ENCODE results near the gene TBC1D22A. TPM values are rescaled to one million over a fixed set of nuclear protein-coding genes. Genes with fewer than 3 reads are reported as not detected.
A peak's percentile ranks its signal among the peaks of the same experiment; 100 is the strongest.

Gene TBC1D22A
- total and polyA plus RNA-seq, 2 donors, result 11.8 to 25.7 TPM

GRCh38 chr22:47105085-47105484, 342.6 kb downstream of the TBC1D22A start:
- WGBS, result 95% methylated on average over 4 of the region's 4 CpGs
- H3K36me3 ChIP-seq (ENCODE audit: control insufficient read depth in 2 of 2, insufficient read depth in 2 of 2, low read length in 1 of 2), result peaks cover 2 to 3% of the 10 kb centered on the region in 2 donors
- H3K4me1 ChIP-seq (ENCODE audit: control insufficient read depth in 2 of 2, insufficient read depth in 2 of 2, low read length in 2 of 2), result no peaks in the 10 kb centered on the region
- no peak overlapping the region for H3K27ac ChIP-seq (ENCODE audit: low read depth in 1 of 2, low read length in 1 of 2)
- no peaks in the 10 kb centered on the region for H3K27me3 ChIP-seq (ENCODE audit: control insufficient read depth in 2 of 2, insufficient read depth in 1 of 2, low read length in 1 of 2)
- H3K9me3 ChIP-seq (ENCODE audit: control insufficient read depth in 2 of 2, insufficient read depth in 1 of 2, low read length in 1 of 2), result no peaks in the 10 kb centered on the region
- no peak for DNase-seq (ENCODE audit: low read depth in 6 of 9, low spot score in 9 of 9)
- H3K4me3 ChIP-seq (ENCODE audit: low read length in 2 of 2), result no peak overlapping the region

DNA sequence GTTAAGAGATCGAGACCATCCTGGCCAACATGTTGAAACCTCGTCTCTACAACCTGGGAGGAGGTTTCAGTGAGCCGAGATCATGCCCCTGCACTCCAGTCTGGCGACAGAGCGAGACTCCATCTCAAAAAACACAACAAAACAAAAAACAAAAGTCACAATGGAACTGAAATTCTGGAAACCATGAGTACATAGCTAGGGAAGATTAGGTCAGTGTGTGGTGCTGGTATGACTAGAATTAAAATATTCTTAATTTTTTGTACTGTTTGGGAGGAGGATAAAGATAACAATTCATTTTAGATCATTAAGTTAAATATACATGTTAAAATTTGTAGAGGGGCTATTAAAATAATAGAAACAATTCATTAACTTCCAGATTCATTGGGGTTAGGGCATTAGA, 344.4 kb downstream of the TBC1D22A start:
- WGBS, result 97% methylated on average over 5 of the region's 5 CpGs
- no peaks in the 10 kb centered on the region for H3K9me3 ChIP-seq (ENCODE audit: control insufficient read depth in 2 of 2, insufficient read depth in 1 of 2, low read length in 1 of 2)
- no peak overlapping the region for H3K4me3 ChIP-seq (ENCODE audit: low read length in 2 of 2)
- no peak overlapping the region for H3K27ac ChIP-seq (ENCODE audit: low read depth in 1 of 2, low read length in 1 of 2)
- DNase-seq (ENCODE audit: low read depth in 6 of 9, low spot score in 9 of 9), result no peak
- peaks cover 0 to 6% of the 10 kb centered on the region in 2 donors for H3K36me3 ChIP-seq (ENCODE audit: control insufficient read depth in 2 of 2, insufficient read depth in 2 of 2, low read length in 1 of 2)
- H3K4me1 ChIP-seq (ENCODE audit: control insufficient read depth in 2 of 2, insufficient read depth in 2 of 2, low read length in 2 of 2), result no peaks in the 10 kb centered on the region
- H3K27me3 ChIP-seq (ENCODE audit: control insufficient read depth in 2 of 2, insufficient read depth in 1 of 2, low read length in 1 of 2), result no peaks in the 10 kb centered on the region

DNA sequence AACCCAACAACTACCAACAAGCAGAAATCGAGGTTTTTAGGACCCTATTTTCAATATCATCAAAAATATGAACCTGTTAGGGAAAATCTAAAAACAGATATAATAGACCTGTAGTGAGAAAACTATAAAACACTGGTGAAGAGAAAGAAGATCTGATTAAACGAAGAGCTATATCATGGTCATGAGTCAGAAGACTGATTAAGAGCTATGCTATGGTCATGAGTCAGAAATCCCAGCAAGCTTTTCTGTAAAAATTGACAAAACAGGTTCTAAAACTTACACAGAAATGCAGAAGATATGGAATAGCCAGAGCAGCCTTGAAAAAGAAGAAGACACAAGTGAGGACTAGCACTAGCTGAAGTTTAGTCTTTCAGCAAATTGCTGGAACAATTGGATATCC, 345.0 kb downstream of the TBC1D22A start:
- Histone ChIP-seq H3K9me3 (ENCODE audit: control insufficient read depth in 2 of 2, insufficient read depth in 1 of 2, low read length in 1 of 2) (no peaks in the 10 kb centered on the region), H3K27ac (ENCODE audit: low read depth in 1 of 2, low read length in 1 of 2) (no peak overlapping the region), H3K4me3 (ENCODE audit: low read length in 2 of 2) (no peak overlapping the region), H3K4me1 (ENCODE audit: control insufficient read depth in 2 of 2, insufficient read depth in 2 of 2, low read length in 2 of 2) (peaks cover 0 to 4% of the 10 kb centered on the region in 2 donors), H3K27me3 (ENCODE audit: control insufficient read depth in 2 of 2, insufficient read depth in 1 of 2, low read length in 1 of 2) (no peaks in the 10 kb centered on the region), H3K36me3 (ENCODE audit: control insufficient read depth in 2 of 2, insufficient read depth in 2 of 2, low read length in 1 of 2) (peaks cover 3 to 5% of the 10 kb centered on the region in 2 donors)
- WGBS, result 98% methylated on average over 2 of the region's 2 CpGs
- DNase-seq (ENCODE audit: low read depth in 6 of 9, low spot score in 9 of 9), result no peak

DNA sequence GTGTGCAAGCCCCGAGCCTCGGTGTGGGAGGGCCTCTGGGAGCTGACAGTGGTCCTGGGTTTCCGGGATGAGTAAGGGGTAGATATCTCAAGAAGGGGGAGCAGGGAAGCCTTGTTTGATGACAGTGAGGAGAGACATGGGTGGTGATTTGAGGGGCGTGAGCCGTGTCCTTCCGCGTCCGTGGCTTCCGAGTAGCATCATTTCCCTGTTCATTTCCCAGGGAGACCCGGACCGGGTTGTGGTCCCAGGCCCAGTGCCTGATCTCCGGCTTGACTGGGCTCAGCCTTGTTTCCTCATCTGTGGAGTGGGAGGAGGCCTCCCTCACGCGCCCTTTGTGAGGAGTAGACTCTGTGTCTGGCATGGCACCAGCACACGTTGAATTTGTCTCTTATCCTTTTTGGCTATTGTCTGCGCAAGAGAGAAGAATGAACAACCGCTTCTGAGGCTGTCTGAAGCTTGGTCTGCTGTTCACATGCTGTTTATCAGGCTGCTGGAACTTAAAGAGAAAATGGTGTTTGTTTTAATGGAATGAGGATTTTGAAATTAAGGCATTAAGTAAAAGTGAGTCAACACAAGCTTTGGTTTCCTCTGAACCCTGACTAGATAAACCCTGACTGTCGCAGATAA, 348.5 kb downstream of the TBC1D22A start:
- Histone ChIP-seq H3K4me1 (ENCODE audit: control insufficient read depth in 2 of 2, insufficient read depth in 2 of 2, low read length in 2 of 2) (peaks cover 0 to 16% of the 10 kb centered on the region in 2 donors), H3K27me3 (ENCODE audit: control insufficient read depth in 2 of 2, insufficient read depth in 1 of 2, low read length in 1 of 2) (no peaks in the 10 kb centered on the region), H3K36me3 (ENCODE audit: control insufficient read depth in 2 of 2, insufficient read depth in 2 of 2, low read length in 1 of 2) (peaks cover 4 to 9% of the 10 kb centered on the region in 2 donors), H3K9me3 (ENCODE audit: control insufficient read depth in 2 of 2, insufficient read depth in 1 of 2, low read length in 1 of 2) (no peaks in the 10 kb centered on the region), H3K27ac (ENCODE audit: low read depth in 1 of 2, low read length in 1 of 2) (no peak overlapping the region), H3K4me3 (ENCODE audit: low read length in 2 of 2) (no peak overlapping the region)
- no peak for DNase-seq (ENCODE audit: low read depth in 6 of 9, low spot score in 9 of 9)
- WGBS, result 96% methylated on average over 18 of the region's 18 CpGs

GRCh38 chr22:47111626-47112581, 349.5 kb downstream of the TBC1D22A start:
- Histone ChIP-seq H3K4me3 (ENCODE audit: low read length in 2 of 2) (no peak overlapping the region), H3K36me3 (ENCODE audit: control insufficient read depth in 2 of 2, insufficient read depth in 2 of 2, low read length in 1 of 2) (peaks cover 4 to 13% of the 10 kb centered on the region in 2 donors), H3K4me1 (ENCODE audit: control insufficient read depth in 2 of 2, insufficient read depth in 2 of 2, low read length in 2 of 2) (peaks cover 0 to 18% of the 10 kb centered on the region in 2 donors), H3K27ac (ENCODE audit: low read depth in 1 of 2, low read length in 1 of 2) (no peak overlapping the region), H3K27me3 (ENCODE audit: control insufficient read depth in 2 of 2, insufficient read depth in 1 of 2, low read length in 1 of 2) (no peaks in the 10 kb centered on the region), H3K9me3 (ENCODE audit: control insufficient read depth in 2 of 2, insufficient read depth in 1 of 2, low read length in 1 of 2) (no peaks in the 10 kb centered on the region)
- 97% methylated on average over 29 of the region's 29 CpGs for WGBS
- DNase-seq (ENCODE audit: low read depth in 6 of 9, low spot score in 9 of 9), result no peak

DNA sequence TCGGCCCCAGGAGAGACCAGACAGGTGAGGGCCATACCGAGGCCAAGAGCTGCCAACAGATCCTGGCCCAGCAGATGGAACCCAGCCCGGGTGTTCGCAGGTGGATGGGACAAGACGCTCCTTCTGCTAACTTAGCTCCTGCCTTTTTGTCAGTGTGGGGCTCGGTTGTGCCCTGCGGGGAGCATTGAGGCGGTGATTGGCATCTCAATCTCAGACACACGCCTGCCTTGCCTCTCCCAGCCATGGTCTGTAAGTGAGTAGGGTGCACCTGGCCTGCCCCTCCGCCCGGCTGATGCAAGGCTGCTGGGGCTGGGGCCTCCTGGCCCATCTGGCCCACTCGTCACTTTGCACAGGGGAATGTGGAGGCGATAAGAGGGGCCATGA, 350.1 kb downstream of the TBC1D22A start:
- 93% methylated on average over 13 of the region's 13 CpGs for WGBS
- no peak overlapping the region for H3K27ac ChIP-seq (ENCODE audit: low read depth in 1 of 2, low read length in 1 of 2)
- peaks cover 4 to 13% of the 10 kb centered on the region in 2 donors for H3K36me3 ChIP-seq (ENCODE audit: control insufficient read depth in 2 of 2, insufficient read depth in 2 of 2, low read length in 1 of 2)
- H3K9me3 ChIP-seq (ENCODE audit: control insufficient read depth in 2 of 2, insufficient read depth in 1 of 2, low read length in 1 of 2), result no peaks in the 10 kb centered on the region
- no peak overlapping the region for H3K4me3 ChIP-seq (ENCODE audit: low read length in 2 of 2)
- H3K27me3 ChIP-seq (ENCODE audit: control insufficient read depth in 2 of 2, insufficient read depth in 1 of 2, low read length in 1 of 2), result no peaks in the 10 kb centered on the region
- H3K4me1 ChIP-seq (ENCODE audit: control insufficient read depth in 2 of 2, insufficient read depth in 2 of 2, low read length in 2 of 2), result peaks cover 0 to 18% of the 10 kb centered on the region in 2 donors
- peak in 1 of 9 donors; percentile 22 for DNase-seq (ENCODE audit: low read depth in 6 of 9, low spot score in 9 of 9)

DNA sequence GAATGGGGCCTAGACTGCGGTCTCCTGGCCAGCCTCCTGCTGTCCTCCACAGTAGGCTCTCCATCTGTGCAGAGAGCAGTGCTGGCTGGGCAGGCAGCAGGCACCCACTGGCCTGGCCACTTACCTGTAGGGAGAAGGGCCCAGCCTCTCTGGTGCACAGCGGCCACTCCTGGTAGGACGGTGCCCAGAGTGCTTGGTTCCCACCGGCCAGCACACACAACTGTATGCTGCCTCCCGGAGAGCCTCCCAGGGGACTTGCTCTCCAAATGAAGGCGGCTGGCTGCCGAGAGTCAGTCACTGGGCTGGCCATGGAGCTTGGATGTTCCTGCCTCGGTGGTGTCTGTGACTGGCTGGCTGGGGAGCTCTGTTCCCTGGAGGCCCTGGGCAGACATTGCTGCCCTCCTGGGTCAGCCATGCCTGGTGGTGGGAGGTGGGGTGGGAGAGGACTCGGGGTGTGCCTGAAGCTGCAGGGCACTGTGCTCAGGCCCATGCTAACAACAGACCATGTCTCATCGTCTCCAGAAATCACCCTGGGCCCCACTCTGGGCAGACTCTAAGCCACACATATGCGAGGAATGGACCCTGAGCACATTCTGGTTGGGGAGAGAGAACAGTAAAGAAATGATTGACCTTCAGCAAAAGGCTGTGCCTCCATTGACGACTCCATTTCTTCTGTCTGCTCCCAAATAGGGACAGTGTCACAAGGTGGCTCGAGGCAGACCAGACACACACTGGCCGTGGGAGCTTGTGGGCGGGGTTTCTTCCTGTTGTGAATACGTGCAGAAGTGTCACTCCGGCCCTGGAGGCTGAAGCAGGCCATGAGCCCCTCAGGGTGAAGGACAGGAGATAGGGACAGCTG, 350.8 kb downstream of the TBC1D22A start:
- no peak for DNase-seq (ENCODE audit: low read depth in 6 of 9, low spot score in 9 of 9)
- Histone ChIP-seq H3K9me3 (ENCODE audit: control insufficient read depth in 2 of 2, insufficient read depth in 1 of 2, low read length in 1 of 2) (no peaks in the 10 kb centered on the region), H3K36me3 (ENCODE audit: control insufficient read depth in 2 of 2, insufficient read depth in 2 of 2, low read length in 1 of 2) (peaks cover 4 to 13% of the 10 kb centered on the region in 2 donors), H3K4me1 (ENCODE audit: control insufficient read depth in 2 of 2, insufficient read depth in 2 of 2, low read length in 2 of 2) (peaks cover 0 to 18% of the 10 kb centered on the region in 2 donors), H3K27ac (ENCODE audit: low read depth in 1 of 2, low read length in 1 of 2) (peak overlapping the region in 1 of 2 donors; percentile 2), H3K4me3 (ENCODE audit: low read length in 2 of 2) (no peak overlapping the region), H3K27me3 (ENCODE audit: control insufficient read depth in 2 of 2, insufficient read depth in 1 of 2, low read length in 1 of 2) (no peaks in the 10 kb centered on the region)
- WGBS, result 98% methylated on average over 17 of the region's 17 CpGs

DNA sequence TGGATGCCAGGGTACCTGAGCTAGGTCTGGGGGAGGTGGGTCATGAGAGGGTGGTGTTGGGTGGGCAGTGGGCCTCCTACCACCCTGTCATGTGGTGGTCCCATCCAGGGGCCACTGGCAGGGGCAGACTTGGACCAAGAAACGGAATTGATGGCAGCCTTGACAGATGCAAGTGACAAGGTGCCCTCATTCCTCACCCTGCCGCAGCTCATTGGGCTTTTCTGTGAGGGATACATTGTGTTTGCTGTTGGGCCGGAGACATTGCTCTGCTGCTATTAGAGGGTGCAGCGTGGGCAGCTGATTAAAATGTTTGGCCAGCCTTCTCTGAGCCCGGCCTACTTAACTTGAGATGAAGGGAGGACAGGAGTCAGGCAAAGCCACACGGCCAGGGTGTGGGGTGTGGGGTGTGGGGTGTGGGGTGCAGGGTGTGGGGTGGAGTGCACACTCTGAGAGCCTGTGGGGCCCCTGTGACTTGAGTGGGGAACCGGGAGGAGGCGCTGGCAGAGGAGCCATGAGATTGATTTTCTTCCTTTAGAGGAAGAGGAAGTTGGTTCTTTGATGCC, 351.5 kb downstream of the TBC1D22A start:
- 98% methylated on average over 8 of the region's 8 CpGs for WGBS
- H3K9me3 ChIP-seq (ENCODE audit: control insufficient read depth in 2 of 2, insufficient read depth in 1 of 2, low read length in 1 of 2), result no peaks in the 10 kb centered on the region
- H3K4me3 ChIP-seq (ENCODE audit: low read length in 2 of 2), result no peak overlapping the region
- peaks cover 4 to 13% of the 10 kb centered on the region in 2 donors for H3K36me3 ChIP-seq (ENCODE audit: control insufficient read depth in 2 of 2, insufficient read depth in 2 of 2, low read length in 1 of 2)
- peaks cover 0 to 18% of the 10 kb centered on the region in 2 donors for H3K4me1 ChIP-seq (ENCODE audit: control insufficient read depth in 2 of 2, insufficient read depth in 2 of 2, low read length in 2 of 2)
- H3K27ac ChIP-seq (ENCODE audit: low read depth in 1 of 2, low read length in 1 of 2), result no peak overlapping the region
- DNase-seq (ENCODE audit: low read depth in 6 of 9, low spot score in 9 of 9), result no peak
- no peaks in the 10 kb centered on the region for H3K27me3 ChIP-seq (ENCODE audit: control insufficient read depth in 2 of 2, insufficient read depth in 1 of 2, low read length in 1 of 2)
